Choroid plexus epithelial cell (primary cell): Measurements from ENCODE around the gene PCSK2.
A peak's percentile ranks its signal among the peaks of the same experiment; 100 is the strongest.

Experiments used
- DNase-seq: peaks from one replicate; pipeline ENCODE4 v3.0.0-alpha.2; 2010; ENCODE audit warnings: low read depth
- H3K4me3 ChIP-seq: 2 replicates; pipeline ENCODE4 v1.5.1; 2011; ENCODE audit warnings: low read depth, mild to moderate bottlenecking, control low read depth, low read length, moderate library complexity
- CTCF ChIP-seq: conservative IDR thresholded peaks from 2 replicates; pipeline ENCODE4 v1.5.1; 2011; ENCODE audit warnings: low read depth, mild to moderate bottlenecking, control low read depth, inconsistent platforms, low read length, moderate library complexity

PCSK2 gene

GRCh38 chr20:17236766-17237165 lies 9.9 kb downstream of the PCSK2 start:
- no peak for DNase-seq
- no peak overlapping the region for H3K4me3 ChIP-seq
- TF ChIP-seq CTCF: no peak

GRCh38 chr20:17248224-17248623 lies 21.4 kb downstream of the PCSK2 start:
- DNase-seq: no peak
- TF ChIP-seq CTCF: no peak
- H3K4me3 ChIP-seq: no peak overlapping the region

- H3K4me3 ChIP-seq: no peak overlapping the region
- no peak for TF ChIP-seq CTCF
- no peak for DNase-seq
Observed at GRCh38 chr20:17262786-17263185, 35.9 kb downstream of the PCSK2 start.

GRCh38 chr20:17273717-17274116 lies 46.9 kb downstream of the PCSK2 start:
- no peak for TF ChIP-seq CTCF
- H3K4me3 ChIP-seq: no peak overlapping the region
- no peak for DNase-seq

- no peak for TF ChIP-seq CTCF
- H3K4me3 ChIP-seq: no peak overlapping the region
- DNase-seq: no peak
Observed at GRCh38 chr20:17276101-17276500, 49.3 kb downstream of the PCSK2 start.

GRCh38 chr20:17281478-17281877 lies 54.6 kb downstream of the PCSK2 start:
- TF ChIP-seq CTCF: peak; percentile 18
- no peak overlapping the region for H3K4me3 ChIP-seq
- DNase-seq: peak; percentile 6

- TF ChIP-seq CTCF: no peak
- DNase-seq: no peak
- H3K4me3 ChIP-seq: no peak overlapping the region
Observed at GRCh38 chr20:17282501-17282900, 55.7 kb downstream of the PCSK2 start.
